ENCODE results near the gene DPYD.

GRCh38 chr1:97414682-97415312 lies 506.0 kb downstream of the DPYD start:
- TF ChIP-seq POLR2A (IDR thresholded peaks at IDR 0.05; ENCODE audit: low read length): no peak
- TF ChIP-seq GATA1 (IDR thresholded peaks at IDR 0.05; ENCODE audit: low read depth, low read length): no peak
